Suppressor macrophage treated with lipopolysaccharide for 4 hours (primary cell): ENCODE data around the gene CHP1.
A peak's percentile ranks its signal among the peaks of the same experiment; 100 is the strongest.
"Not testable (repeated sequence)": the region's sequence is repeated elsewhere in the genome, so short reads cannot be mapped to it uniquely, and the experiment has no call there.

Experiments used
- DNase-seq: peaks from one replicate; pipeline ENCODE4 v3.0.0-alpha.2; 2020

Gene CHP1

GRCh38 chr15:41230650-41231421, at the start of gene CHP1, which contains the start of gene EXD1:
Gene CHP1 (plus strand): TSS chr15:41231268. CDS start chr15:41231383, 115 bp downstream.
Gene EXD1 (minus strand): TSS chr15:41230757. CDS start chr15:41226575, 4,182 bp downstream.
- peak; percentile 99 for DNase-seq

DNA sequence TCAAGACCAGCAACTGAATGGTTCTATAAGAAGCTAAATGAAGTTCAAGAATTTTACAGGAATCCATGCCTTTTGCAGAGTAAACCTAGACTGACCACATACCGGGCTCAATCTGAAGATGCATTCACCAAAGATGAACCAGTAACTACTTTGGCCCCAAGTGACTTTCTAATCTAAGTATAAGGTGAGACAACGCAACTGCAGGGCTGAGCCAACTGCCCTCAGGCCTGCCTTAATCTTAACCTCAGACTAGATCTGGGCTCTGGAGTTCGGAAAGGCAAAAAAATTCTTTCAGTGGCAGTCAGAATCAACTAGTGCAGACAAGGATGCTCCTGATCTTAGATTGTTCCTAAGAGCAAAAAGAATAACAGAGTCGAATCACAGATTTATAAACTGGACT, 48.8 kb upstream of the CHP1 start:
- DNase-seq = no peak

DNA sequence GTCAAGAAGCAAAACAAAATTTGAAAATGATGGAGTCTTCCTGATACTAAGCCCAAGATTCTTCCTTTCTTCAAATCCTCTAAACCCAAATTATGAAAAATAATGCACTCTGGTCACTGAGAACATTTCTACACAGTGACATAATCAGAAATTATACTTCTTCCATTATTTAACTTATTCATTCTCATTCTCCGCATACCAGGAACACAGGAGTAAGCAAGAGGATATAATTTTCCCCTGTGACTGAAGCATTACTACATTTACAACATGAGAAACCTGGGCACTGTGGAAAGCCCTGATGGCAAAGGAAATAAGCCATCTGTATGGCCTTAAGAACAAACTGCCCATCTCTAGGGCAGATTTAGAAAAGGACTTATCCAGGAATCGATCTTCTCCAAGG, 47.5 kb upstream of the CHP1 start:
- DNase-seq = no peak

DNA sequence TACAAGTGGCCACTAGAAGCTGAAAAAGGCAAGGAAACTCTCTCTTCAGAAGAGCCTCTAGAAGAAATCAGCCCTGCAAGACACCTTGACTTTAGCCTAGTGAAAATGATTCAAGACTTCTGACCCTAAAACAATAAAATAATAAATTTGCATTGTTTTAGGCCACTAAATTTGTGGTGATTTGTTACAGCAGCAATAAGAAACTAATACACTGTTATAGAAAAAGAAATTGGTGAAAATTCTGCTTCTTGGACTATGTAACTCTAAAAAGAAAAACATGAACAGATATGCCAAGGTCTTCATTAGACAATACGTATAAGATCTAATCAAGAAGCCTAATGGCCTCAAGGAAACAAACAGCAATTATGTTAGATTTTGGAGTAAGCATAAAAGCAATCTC, 36.6 kb upstream of the CHP1 start:
- DNase-seq = no peak

DNA sequence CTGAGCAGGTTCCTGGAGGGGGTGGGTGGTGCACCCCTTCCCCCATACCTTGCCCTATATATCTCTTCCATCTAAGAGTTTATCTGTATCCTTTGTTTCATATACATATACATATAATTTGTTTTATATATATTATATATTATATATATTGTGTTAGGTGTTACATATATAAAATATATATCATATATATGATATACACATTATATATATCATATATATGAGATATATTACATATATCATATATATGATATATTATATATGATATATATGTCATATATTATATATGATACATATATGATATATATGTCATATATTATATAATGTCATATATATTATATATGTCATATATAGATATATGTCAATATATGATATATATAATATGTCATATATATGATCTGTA, 31.6 kb upstream of the CHP1 start:
- no peak for DNase-seq

GRCh38 chr15:41203395-41203794, 27.7 kb upstream of the CHP1 start:
- no peak for DNase-seq

DNA sequence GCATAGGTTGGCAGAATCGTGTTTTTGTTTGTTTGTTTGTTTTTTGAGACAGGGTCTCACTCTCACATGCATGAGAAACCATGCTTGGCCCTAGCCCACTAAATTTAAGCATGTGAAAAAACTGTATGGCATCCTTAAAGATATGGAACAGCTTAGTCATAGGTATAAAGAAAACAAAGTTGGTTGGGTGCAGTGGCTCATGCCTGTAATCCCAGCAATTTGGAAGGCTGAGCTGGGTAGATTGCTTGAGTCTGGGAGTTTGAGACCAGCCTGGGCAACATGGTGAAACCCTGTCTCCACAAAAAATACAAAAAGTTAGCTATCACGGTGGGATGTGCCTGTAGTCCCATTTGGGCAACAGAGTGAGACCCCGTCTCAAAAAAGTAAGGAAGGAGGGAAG, 25.8 kb upstream of the CHP1 start:
- no peak for DNase-seq

GRCh38 chr15:41207687-41208448, 23.2 kb upstream of the CHP1 start:
- no peak for DNase-seq

GRCh38 chr15:41215708-41216107, 15.4 kb upstream of the CHP1 start:
- DNase-seq = peak; percentile 74

DNA sequence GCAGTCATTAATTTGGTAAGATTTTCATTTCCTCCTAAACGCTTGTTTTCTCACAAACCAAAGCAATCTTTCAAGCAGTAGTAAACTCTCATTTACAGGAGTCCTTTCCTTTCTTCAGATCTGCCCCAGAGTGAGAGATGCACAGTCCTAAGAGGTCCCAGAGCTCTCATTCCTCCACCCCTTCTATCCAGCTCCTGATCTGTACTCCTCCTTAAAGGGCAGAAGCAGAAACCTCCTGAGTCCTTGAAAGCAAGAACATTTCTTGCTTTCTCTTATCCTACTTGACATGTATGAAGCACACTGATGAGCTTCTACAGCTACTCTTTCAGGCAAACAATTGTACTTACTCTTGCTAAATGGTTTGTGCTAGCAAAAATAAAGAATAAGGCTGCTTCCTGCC, 12.2 kb upstream of the CHP1 start:
- no peak for DNase-seq

GRCh38 chr15:41219381-41219780, 11.7 kb upstream of the CHP1 start:
- DNase-seq = no peak

DNA sequence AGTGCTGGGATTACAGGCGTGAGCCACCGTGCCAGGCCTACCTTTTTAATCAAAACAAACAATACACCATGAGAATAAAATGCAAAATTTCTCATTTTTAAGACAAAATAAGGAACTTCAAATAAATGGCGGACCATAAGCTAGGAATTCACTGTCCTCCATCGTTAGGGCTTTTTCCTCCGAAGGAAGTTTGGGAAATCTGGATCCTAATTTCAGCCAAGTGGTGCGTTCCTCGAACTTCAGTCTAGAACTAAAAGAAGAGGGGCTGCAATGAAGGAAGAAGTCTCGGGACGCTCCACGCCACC, 771 bp upstream of the CHP1 start:
- no peak for DNase-seq

DNA sequence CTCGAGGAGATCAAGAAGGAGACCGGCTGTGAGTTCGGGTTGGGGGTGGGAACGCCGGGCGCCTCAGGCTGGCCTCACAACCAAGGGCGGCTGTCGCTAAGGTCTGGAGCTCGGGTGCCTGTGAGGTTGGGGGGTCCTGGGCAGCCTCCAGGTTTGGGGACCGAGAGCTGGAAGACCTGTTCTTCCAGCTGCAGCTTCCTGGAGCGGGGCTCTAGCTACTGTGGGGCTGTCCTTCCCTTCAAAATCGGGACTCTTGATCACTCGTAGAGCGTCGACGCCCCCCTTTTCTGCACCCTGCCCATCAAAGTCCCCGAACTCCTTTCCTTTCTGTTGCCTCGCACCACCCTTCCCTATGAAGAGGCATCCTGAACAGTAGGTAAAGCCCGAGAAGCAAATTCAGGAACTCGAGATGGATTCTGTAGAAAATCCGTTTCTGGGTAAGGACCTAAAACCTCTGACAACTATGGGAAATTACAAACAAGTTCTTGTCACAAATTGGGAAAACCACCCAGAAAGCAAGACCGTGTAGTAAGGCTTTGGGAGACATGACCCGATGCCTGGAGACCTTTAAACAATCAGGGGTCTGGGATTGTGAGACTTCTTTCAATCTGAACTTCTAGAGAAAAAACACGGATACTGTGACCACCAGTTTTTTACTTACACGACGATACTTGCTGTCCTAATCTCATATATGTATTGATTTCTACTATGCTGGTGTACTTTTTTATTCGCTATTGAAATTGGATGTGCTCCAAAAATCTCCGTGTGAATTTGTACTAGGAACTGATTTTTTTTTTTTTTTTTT, 556 bp downstream of the CHP1 start:
- DNase-seq = peak; percentile 10

GRCh38 chr15:41233367-41233771, 2.3 kb downstream of the CHP1 start:
- DNase-seq = peak; percentile 8

- DNase-seq = not testable (repeated sequence)
Measured at GRCh38 chr15:41235228-41235627, 4.2 kb downstream of the CHP1 start.

- DNase-seq = no peak
Measured at GRCh38 chr15:41235929-41236328, 4.9 kb downstream of the CHP1 start.

DNA sequence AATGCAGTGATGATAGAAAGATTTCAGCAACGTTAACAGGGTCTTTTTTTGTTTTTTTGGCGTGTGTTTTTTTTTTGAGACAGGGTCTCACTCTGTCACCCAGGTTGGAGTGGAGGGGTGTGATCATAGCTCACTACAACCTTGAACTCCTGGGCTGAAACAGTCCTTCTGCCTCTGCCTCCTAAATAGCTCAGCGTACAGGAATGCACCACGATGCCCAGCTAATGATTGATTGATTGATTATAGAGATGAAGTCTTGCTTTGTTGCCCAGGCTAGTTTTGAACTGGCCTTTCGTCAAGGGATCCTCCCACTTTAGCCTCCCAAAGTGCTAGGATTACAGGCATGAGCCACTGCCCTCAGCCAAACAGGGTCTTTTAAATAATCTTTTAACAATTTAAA, 7.0 kb downstream of the CHP1 start:
- DNase-seq = no peak

- DNase-seq = no peak
Measured at GRCh38 chr15:41241221-41241964, 10.3 kb downstream of the CHP1 start.

- not testable (repeated sequence) for DNase-seq
Measured at GRCh38 chr15:41250745-41251144, 19.7 kb downstream of the CHP1 start.

GRCh38 chr15:41251411-41251810, 20.3 kb downstream of the CHP1 start:
- no peak for DNase-seq

DNA sequence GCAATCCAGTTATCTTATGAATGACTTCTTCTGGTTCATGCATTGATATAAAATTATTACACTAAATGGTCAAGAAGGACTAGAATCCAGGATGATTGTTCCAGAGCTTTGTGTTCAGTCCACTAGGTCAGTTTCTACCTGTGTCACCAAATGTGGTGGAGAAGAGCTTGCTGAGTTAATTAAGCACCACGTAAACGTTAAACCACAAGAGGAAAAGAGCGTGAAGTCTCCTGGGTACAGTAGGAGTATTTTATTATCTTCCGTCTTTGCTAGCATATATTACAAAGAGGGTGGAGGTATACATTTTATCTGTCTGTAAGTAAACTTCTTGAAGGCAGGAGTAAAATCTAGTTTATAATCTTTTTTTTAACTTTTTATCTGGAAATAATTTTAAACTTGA, 23.5 kb downstream of the CHP1 start:
- DNase-seq = no peak

DNA sequence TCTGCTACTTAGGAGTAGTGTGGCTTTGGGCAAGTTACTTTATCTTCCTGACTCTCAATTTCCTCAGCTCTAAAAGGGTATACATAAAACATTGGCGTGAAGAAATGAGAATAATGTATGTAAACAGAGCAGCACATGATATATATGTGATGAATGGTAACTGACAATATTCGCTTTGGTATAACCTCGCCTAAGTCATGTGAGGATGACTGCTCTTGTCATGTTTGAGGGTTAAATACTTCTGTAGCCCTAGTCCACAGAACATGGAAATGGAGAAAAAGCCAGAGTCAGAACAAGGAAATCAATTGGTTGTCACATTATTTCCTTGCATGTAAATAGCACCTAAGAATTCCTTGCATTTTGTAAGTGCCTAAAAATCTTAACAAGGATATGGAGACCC, 25.0 kb downstream of the CHP1 start:
- DNase-seq = no peak

DNA sequence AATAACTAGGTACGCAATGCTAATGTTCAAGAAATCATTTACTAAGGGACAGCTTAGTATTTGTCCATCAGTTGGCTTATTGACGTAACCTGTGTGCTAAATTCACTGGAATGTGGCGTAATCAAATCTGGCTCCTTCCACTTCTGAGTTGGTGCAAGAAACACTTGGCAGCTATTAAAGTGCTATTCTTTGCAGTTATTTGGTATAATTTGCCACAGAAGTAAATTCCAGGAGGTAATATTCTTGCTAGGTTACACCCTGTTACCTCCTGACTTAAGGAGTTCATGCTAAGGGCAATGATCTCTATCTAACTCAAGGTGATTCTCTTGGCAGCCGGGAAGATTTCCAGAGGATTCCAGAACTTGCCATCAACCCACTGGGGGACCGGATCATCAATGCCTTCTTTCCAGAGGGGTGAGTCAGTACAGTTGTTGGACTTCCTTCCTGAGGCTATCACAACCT, 25.5 kb downstream of the CHP1 start:
- DNase-seq = peak; percentile 26
